Effector memory CD8-positive, alpha-beta T cell (primary cell): ENCODE results near the gene RDH16.
A peak's percentile ranks its signal among the peaks of the same experiment; 100 is the strongest.

Source experiments
- ATAC-seq: fragments of 150-1000 bp; cut with Tn5 transposase; replicated peaks from 2 replicates; pipeline ENCODE4 v1.10.0; 2021; ENCODE audit warnings: mild to moderate bottlenecking, moderate library complexity
- DNase-seq, 3 experiments: peaks; one replicate each; pipeline ENCODE4 v3.0.0; 2021
- H3K27ac Mint-ChIP-seq, 2 donors: one replicate each; pipeline ENCODE4 v1.8.0; 2022; ENCODE audit warnings: mild to moderate bottlenecking in 2 of 2, mixed read lengths in 2 of 2, moderate library complexity in 2 of 2
- H3K27me3 Mint-ChIP-seq, 2 donors: one replicate each; pipeline ENCODE4 v1.8.0; 2022; ENCODE audit warnings: mixed read lengths in 2 of 2
- H3K36me3 Mint-ChIP-seq: one replicate; pipeline ENCODE4 v1.8.0; 2022; ENCODE audit warnings: mild to moderate bottlenecking, moderate library complexity, mixed read lengths; ENCODE audit not compliant: insufficient read depth
- H3K4me1 Mint-ChIP-seq, 2 donors: one replicate each; pipeline ENCODE4 v1.8.0; 2022; ENCODE audit warnings: low read depth in 2 of 2, mixed read lengths in 2 of 2
- H3K4me3 Mint-ChIP-seq, 2 donors: one replicate each; pipeline ENCODE4 v1.8.0; 2022; ENCODE audit warnings: mild to moderate bottlenecking in 2 of 2, mixed read lengths in 2 of 2, moderate library complexity in 2 of 2
- H3K9me3 Mint-ChIP-seq, 2 donors: one replicate each; pipeline ENCODE4 v1.8.0; 2022; ENCODE audit warnings: mixed read lengths in 2 of 2
- total RNA-seq, 9 experiments: gene quantifications; one replicate each; lab custom pipeline; 2026; lab: John Stamatoyannopoulos, UW

The RDH16 gene
- 0.24 to 4.7 (median 1.0) reads per million in 9 experiments for total RNA-seq

GRCh38 chr12:56957229-56958052, at the start of gene RDH16:
Gene RDH16, minus strand, starts transcription at chr12:56957608. Its CDS starts 146 bp downstream, at chr12:56957462.
- no peak for DNase-seq
- no peak within 1 kb of the TSS for H3K4me3 Mint-ChIP-seq
- H3K36me3 Mint-ChIP-seq = no peaks in the 10 kb centered on the region
- H3K27me3 Mint-ChIP-seq = peaks cover 7 to 10% of the 10 kb centered on the region in 2 donors
- ATAC-seq = no peak
- no peak within 1 kb of the TSS for H3K27ac Mint-ChIP-seq
- no peaks in the 10 kb centered on the region for H3K4me1 Mint-ChIP-seq
- H3K9me3 Mint-ChIP-seq = no peaks in the 10 kb centered on the region

- no peaks in the 10 kb centered on the region for H3K27me3 Mint-ChIP-seq
- peaks cover 31 to 32% of the 10 kb centered on the region in 2 donors for H3K4me1 Mint-ChIP-seq
Measured at GRCh38 chr12:57006809-57007475, 49.5 kb upstream of the RDH16 start.

GRCh38 chr12:57005980-57006808, 48.8 kb upstream of the RDH16 start, which contains the start of gene ZBTB39:
Gene ZBTB39, minus strand, starts transcription at chr12:57006546. Its CDS starts 1,629 bp downstream, at chr12:57004917.
- Mint-ChIP-seq H3K9me3 (no peaks in the 10 kb centered on the region), H3K4me3 (peak within 1 kb of the TSS; percentile 90), H3K4me1 (peaks cover 31 to 33% of the 10 kb centered on the region in 2 donors), H3K27ac (peak within 1 kb of the TSS; percentile 81 to 94), H3K27me3 (no peaks in the 10 kb centered on the region), H3K36me3 (peaks cover 10% of the 10 kb centered on the region)
- DNase-seq (peak; percentile 58 to 67 (median 65)), ATAC-seq (peak; percentile 89)

More at GRCh38 chr12:57006809-57007475, 49.5 kb upstream of the RDH16 start:
- Mint-ChIP-seq H3K36me3 (peaks cover 10% of the 10 kb centered on the region), H3K27ac (peak overlapping the region; percentile 81 to 94), H3K9me3 (no peaks in the 10 kb centered on the region), H3K4me3 (peak overlapping the region; percentile 78 to 86)
- ATAC-seq = no peak
- no peak for DNase-seq

GRCh38 chr12:57004651-57005050, 47.2 kb upstream of the RDH16 start:
- no peaks in the 10 kb centered on the region for H3K27me3 Mint-ChIP-seq
- ATAC-seq (no peak), DNase-seq (no peak)
- H3K27ac Mint-ChIP-seq = no peak overlapping the region
- H3K36me3 Mint-ChIP-seq = peaks cover 10% of the 10 kb centered on the region
- H3K4me1 Mint-ChIP-seq = peaks cover 31 to 35% of the 10 kb centered on the region in 2 donors
- H3K4me3 Mint-ChIP-seq = no peak overlapping the region
- H3K9me3 Mint-ChIP-seq = no peaks in the 10 kb centered on the region

- DNase-seq (no peak), ATAC-seq (no peak)
- Mint-ChIP-seq H3K4me1 (peaks cover 36 to 45% of the 10 kb centered on the region in 2 donors), H3K4me3 (no peak overlapping the region), H3K27me3 (no peaks in the 10 kb centered on the region), H3K36me3 (peaks cover 10% of the 10 kb centered on the region), H3K27ac (no peak overlapping the region), H3K9me3 (no peaks in the 10 kb centered on the region)
Measured at GRCh38 chr12:57003395-57003794, 46.0 kb upstream of the RDH16 start.

- peak; percentile 51 for ATAC-seq
- no peaks in the 10 kb centered on the region for H3K27me3 Mint-ChIP-seq
- H3K4me1 Mint-ChIP-seq = peaks cover 30 to 43% of the 10 kb centered on the region in 2 donors
- no peak overlapping the region for H3K27ac Mint-ChIP-seq
- H3K4me3 Mint-ChIP-seq = no peak overlapping the region
- peaks cover 14% of the 10 kb centered on the region for H3K36me3 Mint-ChIP-seq
- peak; percentile 62 to 70 (median 67) for DNase-seq
- no peaks in the 10 kb centered on the region for H3K9me3 Mint-ChIP-seq
Measured at GRCh38 chr12:57001448-57001906, 44.1 kb upstream of the RDH16 start.

GRCh38 chr12:57000393-57000792, 43.0 kb upstream of the RDH16 start:
- peaks cover 25 to 38% of the 10 kb centered on the region in 2 donors for H3K4me1 Mint-ChIP-seq
- H3K36me3 Mint-ChIP-seq = peaks cover 14% of the 10 kb centered on the region
- no peak overlapping the region for H3K4me3 Mint-ChIP-seq
- ATAC-seq (no peak), DNase-seq (no peak)
- no peaks in the 10 kb centered on the region for H3K9me3 Mint-ChIP-seq
- H3K27me3 Mint-ChIP-seq = no peaks in the 10 kb centered on the region
- peak overlapping the region; percentile 28 to 67 for H3K27ac Mint-ChIP-seq

- Mint-ChIP-seq H3K27ac (peak overlapping the region; percentile 56 to 83), H3K9me3 (no peaks in the 10 kb centered on the region), H3K4me1 (peaks cover 21 to 30% of the 10 kb centered on the region in 2 donors), H3K4me3 (no peak overlapping the region), H3K27me3 (no peaks in the 10 kb centered on the region), H3K36me3 (peaks cover 14% of the 10 kb centered on the region)
- no peak for DNase-seq
- ATAC-seq = no peak
Measured at GRCh38 chr12:56999456-56999855, 42.0 kb upstream of the RDH16 start.

GRCh38 chr12:56998981-56999380, 41.6 kb upstream of the RDH16 start:
- DNase-seq (no peak), ATAC-seq (no peak)
- H3K4me3 Mint-ChIP-seq = no peak overlapping the region
- H3K4me1 Mint-ChIP-seq = peaks cover 18 to 25% of the 10 kb centered on the region in 2 donors
- peaks cover 11% of the 10 kb centered on the region for H3K36me3 Mint-ChIP-seq
- no peaks in the 10 kb centered on the region for H3K27me3 Mint-ChIP-seq
- no peaks in the 10 kb centered on the region for H3K9me3 Mint-ChIP-seq
- H3K27ac Mint-ChIP-seq = peak overlapping the region; percentile 56 to 83

- no peak for ATAC-seq
- Mint-ChIP-seq H3K9me3 (no peaks in the 10 kb centered on the region), H3K4me3 (no peak overlapping the region), H3K27me3 (no peaks in the 10 kb centered on the region), H3K27ac (peak overlapping the region; percentile 56 to 83), H3K4me1 (peaks cover 16 to 23% of the 10 kb centered on the region in 2 donors), H3K36me3 (peaks cover 7% of the 10 kb centered on the region)
- DNase-seq = no peak
Measured at GRCh38 chr12:56998316-56998715, 40.9 kb upstream of the RDH16 start.

- Mint-ChIP-seq H3K9me3 (no peaks in the 10 kb centered on the region), H3K27ac (no peak overlapping the region), H3K4me1 (peaks cover 15 to 23% of the 10 kb centered on the region in 2 donors), H3K27me3 (no peaks in the 10 kb centered on the region), H3K4me3 (no peak overlapping the region), H3K36me3 (peaks cover 3% of the 10 kb centered on the region)
- no peak for DNase-seq
- no peak for ATAC-seq
Measured at GRCh38 chr12:56996793-56997545, 39.6 kb upstream of the RDH16 start.

GRCh38 chr12:56995930-56996496, 38.6 kb upstream of the RDH16 start:
- no peak for DNase-seq
- H3K4me1 Mint-ChIP-seq = peaks cover 7 to 18% of the 10 kb centered on the region in 2 donors
- no peak overlapping the region for H3K4me3 Mint-ChIP-seq
- H3K27me3 Mint-ChIP-seq = no peaks in the 10 kb centered on the region
- no peak for ATAC-seq
- no peaks in the 10 kb centered on the region for H3K9me3 Mint-ChIP-seq
- H3K36me3 Mint-ChIP-seq = peaks cover 3% of the 10 kb centered on the region
- no peak overlapping the region for H3K27ac Mint-ChIP-seq
